HL-60 (cell line): ENCODE data around the gene EFNA5.

Source experiments
- DNase-seq, 2 experiments: peaks; one replicate each; pipeline ENCODE4 v3.0.0-alpha.2; 2010 to 2020; ENCODE audit warnings: low read depth in 1 of 2, low spot score in 1 of 2
- H3K27ac ChIP-seq: fragments of 250-450 bp; sonication (Bioruptor Pico); replicated peaks from 2 replicates; pipeline ENCODE4 v1.5.1; 2020; ENCODE audit warnings: mild to moderate bottlenecking, moderate library complexity
- H3K27me3 ChIP-seq: fragments of 250-450 bp; sonication (Bioruptor Pico); 2 replicates; pipeline ENCODE4 v1.5.1; 2021; ENCODE audit warnings: mild to moderate bottlenecking, moderate library complexity; ENCODE audit not compliant: insufficient read depth, poor library complexity, severe bottlenecking
- H3K4me3 ChIP-seq: replicated peaks from 2 replicates; pipeline ENCODE4 v1.5.1; 2011; ENCODE audit warnings: mild to moderate bottlenecking, control low read depth, low read length; ENCODE audit not compliant: insufficient read depth
- CTCF ChIP-seq: IDR thresholded peaks from one replicate; pipeline ENCODE4 v1.5.1; 2011; ENCODE audit warnings: low read length, control low read depth, inconsistent platforms; ENCODE audit not compliant: insufficient read depth
- GABPA ChIP-seq: IDR thresholded peaks from 2 replicates; pipeline ENCODE4 v1.6.1; 2012; ENCODE audit warnings: low read depth
- POLR2AphosphoS5 ChIP-seq: IDR thresholded peaks from 2 replicates; pipeline ENCODE4 v1.6.1; 2012; ENCODE audit warnings: low read depth
- REST ChIP-seq: IDR thresholded peaks from 2 replicates; pipeline ENCODE4 v1.6.1; 2012; ENCODE audit warnings: low read depth; ENCODE audit not compliant: insufficient replicate concordance
- SPI1 ChIP-seq: IDR thresholded peaks from 2 replicates; pipeline ENCODE4 v1.6.1; 2012; ENCODE audit warnings: low read depth, mild to moderate bottlenecking, borderline replicate concordance

The EFNA5 gene

GRCh38 chr5:107658528-107658927 lies 12.2 kb downstream of the EFNA5 start:
- H3K27me3 ChIP-seq: no peaks in the 10 kb centered on the region

GRCh38 chr5:107655831-107656230 lies 14.9 kb downstream of the EFNA5 start:
- no peak for DNase-seq
- Histone ChIP-seq H3K4me3 (no peak overlapping the region), H3K27me3 (no peaks in the 10 kb centered on the region), H3K27ac (no peak overlapping the region)
- TF ChIP-seq REST (no peak), SPI1 (no peak), CTCF (no peak), POLR2AphosphoS5 (no peak), GABPA (no peak)

More at GRCh38 chr5:107658528-107658927, 12.2 kb downstream of the EFNA5 start:
- TF ChIP-seq POLR2AphosphoS5 (no peak), SPI1 (no peak), REST (no peak), CTCF (no peak), GABPA (no peak)
- Histone ChIP-seq H3K4me3 (no peak overlapping the region), H3K27ac (no peak overlapping the region)
- DNase-seq: no peak

GRCh38 chr5:107654827-107655226 lies 15.9 kb downstream of the EFNA5 start:
- TF ChIP-seq SPI1: no peak
- Histone ChIP-seq H3K27ac (no peak overlapping the region), H3K27me3 (no peaks in the 10 kb centered on the region), H3K4me3 (no peak overlapping the region)
- no peak for DNase-seq

- Histone ChIP-seq H3K27ac (no peak overlapping the region), H3K4me3 (no peak overlapping the region), H3K27me3 (no peaks in the 10 kb centered on the region)
- no peak for TF ChIP-seq SPI1
- no peak for TF ChIP-seq POLR2AphosphoS5
- TF ChIP-seq REST: no peak
- DNase-seq: no peak
Observed at GRCh38 chr5:107653685-107654084, 17.1 kb downstream of the EFNA5 start.
